HG02588 (cell line): Measurements from ENCODE around the gene HSPG2.
A peak's percentile ranks its signal among the peaks of the same experiment; 100 is the strongest.
"Not testable (repeated sequence)": the region's sequence is repeated elsewhere in the genome, so short reads cannot be mapped to it uniquely, and the experiment has no call there.

Experiments
- ATAC-seq: cut with Tn5 transposase; IDR thresholded peaks from one replicate; pipeline ENCODE4 v1.9.1; 2021; ENCODE audit warnings: mild to moderate bottlenecking, moderate library complexity; ENCODE audit not compliant: unreplicated experiment

HSPG2 gene

DNA sequence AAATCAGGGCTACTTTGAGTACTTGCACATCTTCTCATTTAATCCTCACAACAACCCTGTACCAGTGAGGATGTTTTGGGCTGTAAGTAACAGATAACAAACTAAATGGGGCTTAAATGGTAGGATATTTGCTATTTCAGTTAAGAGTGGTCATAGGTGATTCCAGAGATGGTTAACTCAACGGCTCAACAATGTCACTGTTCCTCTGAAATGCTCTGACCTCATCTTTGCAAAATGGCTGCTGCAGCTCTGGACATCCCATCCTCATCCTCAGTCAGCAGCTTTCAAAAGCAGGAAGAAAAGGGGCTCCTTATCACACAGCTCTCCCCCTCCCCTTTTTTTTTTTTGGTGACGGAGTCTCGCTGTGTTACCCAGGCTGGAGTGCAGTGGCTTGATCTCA is 123.6 kb downstream of the HSPG2 start:
- no peak for ATAC-seq

GRCh38 chr1:21811875-21812305 is 125.2 kb downstream of the HSPG2 start, which contains the start of gene LDLRAD2:
Gene LDLRAD2 (plus strand): TSS chr1:21812265. CDS start chr1:21812452, 187 bp downstream.
- ATAC-seq, result no peak

DNA sequence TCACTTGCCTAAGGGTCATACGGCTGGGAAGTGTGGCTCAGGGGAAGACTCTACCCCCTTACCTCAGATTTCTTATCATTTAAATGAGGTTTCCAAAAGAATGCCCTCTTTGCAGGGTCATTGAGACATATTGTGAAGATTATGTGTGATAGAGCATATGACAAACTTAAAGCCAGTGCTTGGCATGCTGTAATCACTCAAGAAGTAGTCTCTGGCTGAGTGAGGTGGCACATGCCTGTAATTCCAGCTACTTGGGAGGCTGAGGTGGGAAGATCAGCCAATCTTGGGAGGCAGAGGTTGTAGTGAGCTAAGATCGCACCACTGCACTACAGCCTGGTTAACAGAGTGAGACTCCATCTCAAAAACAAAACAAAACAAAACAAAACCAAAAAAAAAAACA is 132.6 kb downstream of the HSPG2 start:
- no peak for ATAC-seq

- no peak for ATAC-seq
Measured at GRCh38 chr1:21801100-21801499, 136.0 kb downstream of the HSPG2 start.

- ATAC-seq, result no peak
Measured at GRCh38 chr1:21799730-21800129, 137.4 kb downstream of the HSPG2 start.

DNA sequence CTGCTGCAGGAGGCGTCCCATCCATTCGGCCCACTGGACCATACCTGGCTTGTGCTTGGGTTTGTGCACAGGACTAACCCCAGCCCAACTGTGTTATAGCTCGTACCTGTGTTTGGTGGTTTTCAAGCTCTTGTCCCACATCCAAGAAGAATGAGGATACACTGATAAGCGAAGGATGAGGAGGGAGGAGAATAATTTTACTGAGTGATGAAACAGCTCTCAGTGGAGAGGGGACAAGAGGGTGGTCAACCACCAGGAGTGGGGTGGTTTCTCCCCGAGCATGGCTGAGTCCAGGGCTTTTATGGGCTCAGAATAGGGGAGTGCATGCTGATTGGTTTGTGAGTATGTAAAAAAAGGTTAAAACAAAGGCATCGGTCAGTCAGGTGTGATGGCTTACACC is 142.0 kb downstream of the HSPG2 start:
- ATAC-seq, result no peak

GRCh38 chr1:21794656-21795055 is 142.5 kb downstream of the HSPG2 start:
- no peak for ATAC-seq

GRCh38 chr1:21793104-21793503 is 144.0 kb downstream of the HSPG2 start:
- no peak for ATAC-seq

GRCh38 chr1:21786640-21787039 is 150.5 kb downstream of the HSPG2 start:
- ATAC-seq, result no peak

DNA sequence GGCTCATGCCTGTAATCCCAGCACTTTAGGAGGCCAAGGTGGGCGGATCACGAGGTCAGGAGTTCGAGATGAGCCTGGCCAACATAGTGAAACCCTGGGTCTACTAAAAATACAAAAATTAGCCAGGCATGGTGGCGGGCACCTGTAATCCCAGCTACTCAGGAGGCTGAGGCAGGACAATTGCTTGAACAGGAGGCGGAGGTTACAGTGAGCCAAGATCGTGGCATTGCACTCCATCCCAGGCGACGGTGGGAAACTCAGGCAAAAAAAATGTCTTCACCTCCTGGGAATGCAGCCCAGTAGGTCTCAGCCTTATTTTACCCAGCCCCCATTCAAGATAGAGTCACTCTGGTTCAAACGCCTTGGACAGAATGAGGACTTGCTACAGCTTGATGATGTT is 151.3 kb downstream of the HSPG2 start:
- not testable (repeated sequence) for ATAC-seq

- ATAC-seq, result no peak
Measured at GRCh38 chr1:21783679-21784603, 153.2 kb downstream of the HSPG2 start.

GRCh38 chr1:21782868-21783678 is 154.0 kb downstream of the HSPG2 start, which contains the start of gene USP48:
Gene USP48 (minus strand): TSS chr1:21783149. CDS start chr1:21782957, 192 bp downstream.
- peak; percentile 67 for ATAC-seq

DNA sequence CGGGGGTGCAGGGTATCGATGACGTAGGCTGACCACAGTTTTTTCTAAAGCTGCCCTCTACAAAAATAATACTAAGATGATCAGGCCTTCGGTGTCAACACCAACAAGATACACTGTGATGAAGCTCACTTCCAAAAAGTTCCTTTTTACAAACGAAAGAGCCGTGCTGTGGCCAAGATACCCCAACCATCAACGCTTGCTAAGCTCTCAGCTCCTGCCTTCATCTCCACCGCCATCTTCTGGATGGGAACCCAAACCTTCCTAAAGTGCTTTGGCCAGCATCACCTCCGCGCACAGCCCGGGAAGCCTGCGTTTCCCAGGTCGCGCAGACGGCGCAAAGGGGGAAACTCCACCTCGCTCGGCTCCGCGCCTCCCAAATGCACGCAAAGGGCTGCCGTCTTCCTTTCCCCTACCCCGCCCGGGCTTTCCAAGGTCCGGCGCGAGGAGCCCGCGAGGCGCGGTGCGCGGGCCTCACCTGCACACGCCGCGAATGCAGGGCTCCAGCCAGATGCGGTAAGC is 154.7 kb downstream of the HSPG2 start:
- ATAC-seq, result no peak

GRCh38 chr1:21781815-21782348 is 155.2 kb downstream of the HSPG2 start:
- ATAC-seq, result peak; percentile 10

- ATAC-seq, result no peak
Measured at GRCh38 chr1:21779613-21780521, 157.2 kb downstream of the HSPG2 start.

GRCh38 chr1:21778405-21778727 is 158.7 kb downstream of the HSPG2 start:
- ATAC-seq, result no peak

DNA sequence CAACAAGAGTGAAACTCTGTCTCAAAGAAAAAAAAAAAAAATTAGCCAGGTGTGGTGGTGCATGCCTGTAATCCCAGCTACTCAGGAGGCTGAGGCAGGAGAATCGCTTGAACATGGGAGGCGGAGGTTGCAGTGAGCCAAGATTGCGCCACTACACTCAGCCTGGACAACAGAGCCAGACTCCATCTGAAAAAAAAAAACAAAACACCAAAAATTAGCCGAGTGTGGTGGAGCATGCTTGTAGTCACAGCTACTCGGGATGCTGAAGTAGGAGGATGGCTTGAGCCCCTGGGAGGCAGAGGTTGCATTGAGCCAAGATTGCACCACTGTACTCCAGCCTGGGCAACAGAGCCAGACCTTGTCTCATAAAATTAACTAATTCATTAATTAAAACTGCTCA is 160.2 kb downstream of the HSPG2 start:
- not testable (repeated sequence) for ATAC-seq

- ATAC-seq, result no peak
Measured at GRCh38 chr1:21775985-21776562, 161.0 kb downstream of the HSPG2 start.

- no peak for ATAC-seq
Measured at GRCh38 chr1:21775550-21775914, 161.6 kb downstream of the HSPG2 start.
